Ishikawa (cell line): ENCODE results near the gene IL22RA2.

Source experiments
- CEBPB ChIP-seq: IDR thresholded peaks from 2 replicates; pipeline ENCODE4 v1.6.1; 2012
- CREB1 ChIP-seq: IDR thresholded peaks from 2 replicates; pipeline ENCODE4 v1.6.1; 2012; ENCODE audit warnings: low read depth
- EGR1 ChIP-seq: IDR thresholded peaks from 2 replicates; pipeline ENCODE4 v1.6.1; 2012
- EP300 ChIP-seq: IDR thresholded peaks from 2 replicates; pipeline ENCODE4 v1.6.1; 2012; ENCODE audit warnings: borderline replicate concordance
- FOXM1 ChIP-seq: IDR thresholded peaks from 2 replicates; pipeline ENCODE4 v1.6.1; 2012; ENCODE audit warnings: low read depth, borderline replicate concordance
- MAX ChIP-seq: IDR thresholded peaks from 2 replicates; pipeline ENCODE4 v1.6.1; 2012
- NFIC ChIP-seq: IDR thresholded peaks from 2 replicates; pipeline ENCODE4 v1.6.1; 2012
- RAD21 ChIP-seq: IDR thresholded peaks from 2 replicates; pipeline ENCODE4 v1.6.1; 2012; ENCODE audit warnings: low read depth
- REST ChIP-seq: IDR thresholded peaks from 2 replicates; pipeline ENCODE4 v1.6.1; 2012; ENCODE audit warnings: low read depth, mild to moderate bottlenecking
- TAF1 ChIP-seq: IDR thresholded peaks from 2 replicates; pipeline ENCODE4 v1.6.1; 2012; ENCODE audit warnings: low read depth, mild to moderate bottlenecking
- TCF12 ChIP-seq: IDR thresholded peaks from 2 replicates; pipeline ENCODE4 v1.6.1; 2012; ENCODE audit warnings: low read depth
- TEAD4 ChIP-seq: IDR thresholded peaks from 2 replicates; pipeline ENCODE4 v1.6.1; 2012
- YY1 ChIP-seq: IDR thresholded peaks from 2 replicates; pipeline ENCODE4 v1.6.1; 2012; ENCODE audit warnings: low read depth
- ZBTB7A ChIP-seq: IDR thresholded peaks from 2 replicates; pipeline ENCODE4 v1.6.1; 2012; ENCODE audit warnings: low read depth
- TF ChIP-seq, protein P1 (sequence below): IDR thresholded peaks from 2 replicates; pipeline ENCODE4 v1.6.1; 2012

IL22RA2 gene

DNA sequence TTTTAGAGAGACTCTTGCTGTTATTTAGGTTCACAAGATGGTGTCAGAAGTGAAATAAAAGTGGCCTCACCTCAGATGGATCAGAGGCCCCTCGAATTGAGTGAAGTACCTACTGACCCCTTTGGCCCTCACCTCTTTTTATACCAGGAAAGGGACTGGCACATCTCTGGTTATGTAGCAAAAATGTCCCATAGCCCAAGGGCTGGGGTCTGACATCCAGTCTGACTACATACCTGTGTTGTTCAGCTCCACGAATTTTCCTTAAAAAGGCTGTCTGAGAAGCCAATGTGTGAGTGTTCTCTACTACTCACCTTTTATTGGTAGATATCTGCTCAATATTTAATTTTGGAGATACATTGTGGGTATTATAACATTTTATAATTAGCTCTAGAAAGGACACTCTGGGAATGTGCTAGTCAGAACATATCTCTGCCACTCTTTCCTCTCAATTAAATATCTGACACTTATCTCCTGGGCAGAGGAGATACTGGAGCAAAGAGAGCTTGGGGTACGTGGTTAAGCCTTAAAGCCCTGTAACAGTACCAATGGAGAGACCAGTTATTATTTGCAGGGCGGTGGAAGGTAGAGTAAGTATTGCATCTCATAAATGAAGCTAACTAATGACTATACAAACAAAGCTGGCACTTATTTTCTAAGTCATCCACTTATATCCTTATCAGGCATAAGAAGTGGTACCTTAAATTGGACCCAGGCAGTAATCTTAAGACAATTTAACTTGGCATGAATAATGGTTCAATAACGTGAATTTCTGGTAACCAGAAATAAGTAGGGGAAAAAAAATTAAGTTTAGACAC, 20.0 kb upstream of the IL22RA2 start:
- TF ChIP-seq EGR1 (no peak), EP300 (no peak), CREB1 (no peak)

GRCh38 chr6:137192821-137193220, 19.4 kb upstream of the IL22RA2 start:
- no peak for TF ChIP-seq EP300
- TF ChIP-seq REST = no peak
- no peak for TF ChIP-seq CEBPB
- TF ChIP-seq CREB1 = no peak
- TF ChIP-seq FOXM1 = no peak
- no peak for TF ChIP-seq RAD21
- no peak for TF ChIP-seq TAF1
- TF ChIP-seq, protein P1, sequence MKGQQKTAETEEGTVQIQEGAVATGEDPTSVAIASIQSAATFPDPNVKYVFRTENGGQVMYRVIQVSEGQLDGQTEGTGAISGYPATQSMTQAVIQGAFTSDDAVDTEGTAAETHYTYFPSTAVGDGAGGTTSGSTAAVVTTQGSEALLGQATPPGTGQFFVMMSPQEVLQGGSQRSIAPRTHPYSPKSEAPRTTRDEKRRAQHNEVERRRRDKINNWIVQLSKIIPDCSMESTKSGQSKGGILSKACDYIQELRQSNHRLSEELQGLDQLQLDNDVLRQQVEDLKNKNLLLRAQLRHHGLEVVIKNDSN = no peak

DNA sequence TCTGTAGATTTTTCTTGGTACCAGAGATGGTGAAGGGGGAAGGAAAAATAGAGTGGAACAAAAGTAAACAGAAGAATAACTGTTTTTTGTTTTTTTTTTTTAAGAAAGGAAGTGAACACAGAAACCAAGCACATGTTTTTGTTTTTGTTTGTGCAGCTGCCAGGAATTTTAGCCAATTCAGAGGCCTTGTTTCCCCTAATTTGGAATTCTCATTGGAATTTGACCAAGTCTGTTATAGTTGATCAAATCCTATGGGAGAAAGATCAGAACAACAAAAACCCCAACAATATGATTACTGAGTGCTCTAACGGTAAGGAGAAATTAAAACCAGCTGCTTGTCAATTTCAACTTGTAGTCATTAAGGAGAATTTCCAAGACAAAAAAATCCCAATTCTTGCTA, 18.2 kb upstream of the IL22RA2 start:
- TF ChIP-seq MAX (no peak), FOXM1 (no peak), REST (no peak), NFIC (no peak)

GRCh38 chr6:137191236-137191635, 17.8 kb upstream of the IL22RA2 start:
- TF ChIP-seq ZBTB7A (no peak), TCF12 (no peak), EGR1 (no peak), YY1 (no peak), FOXM1 (no peak), TEAD4 (no peak), CEBPB (no peak), TAF1 (no peak)

DNA sequence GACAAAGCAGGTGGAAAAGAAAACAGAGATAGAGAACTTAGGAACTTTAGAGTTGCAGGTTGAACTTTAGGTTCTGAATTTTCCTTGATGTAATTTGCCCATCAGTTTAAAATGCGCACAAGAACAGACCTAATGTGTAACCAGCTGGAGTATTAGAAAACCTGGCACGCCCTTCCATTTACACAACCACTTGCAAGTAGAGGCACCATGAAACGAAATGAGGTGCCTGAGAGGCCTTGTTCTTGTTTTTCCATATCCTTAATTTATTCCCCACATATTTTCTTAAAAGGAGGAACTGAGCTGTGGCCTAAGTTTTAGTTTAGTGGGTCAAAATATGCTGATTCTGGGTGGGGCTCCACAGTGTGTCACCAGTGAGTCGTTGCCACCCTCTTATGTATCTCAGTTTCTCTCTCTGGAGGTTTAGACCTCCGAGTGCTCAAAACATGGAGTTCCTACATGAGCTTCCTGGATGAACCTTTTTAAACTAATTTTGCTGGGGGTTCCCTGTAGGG, 17.2 kb upstream of the IL22RA2 start:
- TF ChIP-seq REST (no peak), EGR1 (no peak), NFIC (no peak), ZBTB7A (no peak), EP300 (no peak), RAD21 (no peak), TAF1 (no peak), FOXM1 (no peak), TEAD4 (no peak), MAX (no peak), TCF12 (no peak), CREB1 (no peak), CEBPB (no peak), YY1 (no peak)
- TF ChIP-seq, protein P1 = no peak
